Bronchial epithelial cell (primary cell): ENCODE data around the gene SMCHD1. TPM values are rescaled to one million over a fixed set of nuclear protein-coding genes. Genes with fewer than 3 reads are reported as not detected.

Experiments
- DNase-seq: peaks from one replicate; pipeline ENCODE4 v3.0.0-alpha.2; 2010; ENCODE audit warnings: low read depth
- FAIRE-seq: peaks from 2 replicates; lab custom pipeline; 2011; peaks lifted over from hg19 to GRCh38; lab: Jason Lieb, UNC
- H3K27me3 ChIP-seq: 2 replicates; pipeline ENCODE4 v1.5.1; 2011; ENCODE audit warnings: low read length; ENCODE audit not compliant: control insufficient read depth, insufficient read depth
- H3K36me3 ChIP-seq: 2 replicates; pipeline ENCODE4 v1.5.1; 2011; ENCODE audit warnings: low read length; ENCODE audit not compliant: control insufficient read depth, insufficient read depth
- H3K4me3 ChIP-seq: 2 replicates; pipeline ENCODE4 v1.5.1; 2011; ENCODE audit warnings: mild to moderate bottlenecking, low read depth, low read length, control low read depth
- CTCF ChIP-seq: IDR thresholded peaks from 2 replicates; pipeline ENCODE4 v1.5.1; 2011; ENCODE audit warnings: mild to moderate bottlenecking, moderate library complexity, low read length, control low read depth, inconsistent platforms; ENCODE audit not compliant: insufficient read depth, severe bottlenecking
- total RNA-seq: library from RNA; depleted of rRNA; stranded (reverse); fragments of >200 nt; gene quantifications from 2 replicates; pipeline ENCODE4 v1.2.1, GENCODE V29; 2014

Gene SMCHD1
- total RNA-seq: 42.1 and 45.3 TPM in 2 replicates

- FAIRE-seq (no peak), DNase-seq (peak; percentile 48)
- Histone ChIP-seq H3K27me3 (no peaks in the 10 kb centered on the region), H3K4me3 (peak within 1 kb of the TSS; percentile 97), H3K36me3 (no peaks in the 10 kb centered on the region)
- no peak for TF ChIP-seq CTCF
Observed at GRCh38 chr18:2655178-2655953, at the start of gene SMCHD1. TSS of gene SMCHD1 (plus strand) at chr18:2655726. CDS start at chr18:2656076, 350 bp downstream.

GRCh38 chr18:2606335-2606734, 49.2 kb upstream of the SMCHD1 start:
- no peak for DNase-seq
- no peak for FAIRE-seq
- no peak for TF ChIP-seq CTCF
- H3K27me3 ChIP-seq: no peaks in the 10 kb centered on the region
- H3K36me3 ChIP-seq: no peaks in the 10 kb centered on the region
- no peak overlapping the region for H3K4me3 ChIP-seq

GRCh38 chr18:2609604-2610003, 45.9 kb upstream of the SMCHD1 start:
- TF ChIP-seq CTCF: no peak
- Histone ChIP-seq H3K4me3 (no peak overlapping the region), H3K27me3 (no peaks in the 10 kb centered on the region), H3K36me3 (no peaks in the 10 kb centered on the region)
- FAIRE-seq (no peak), DNase-seq (no peak)

- no peaks in the 10 kb centered on the region for H3K27me3 ChIP-seq
- peaks cover 3% of the 10 kb centered on the region for H3K36me3 ChIP-seq
- H3K4me3 ChIP-seq: no peak overlapping the region
- TF ChIP-seq CTCF: no peak
- no peak for DNase-seq
- no peak for FAIRE-seq
Observed at GRCh38 chr18:2610549-2610948, 45.0 kb upstream of the SMCHD1 start.

- Histone ChIP-seq H3K4me3 (no peak overlapping the region), H3K36me3 (peaks cover 3% of the 10 kb centered on the region), H3K27me3 (no peaks in the 10 kb centered on the region)
- DNase-seq: no peak
- TF ChIP-seq CTCF: no peak
- FAIRE-seq: no peak
Observed at GRCh38 chr18:2612996-2613395, 42.5 kb upstream of the SMCHD1 start.
